GM18519 (cell line): ENCODE data around the gene PPIL1.
A peak's percentile ranks its signal among the peaks of the same experiment; 100 is the strongest.

Source experiments
- ATAC-seq: cut with Tn5 transposase; IDR thresholded peaks from one replicate; pipeline ENCODE4 v1.9.1; 2021; ENCODE audit warnings: mild to moderate bottlenecking, moderate library complexity; ENCODE audit not compliant: unreplicated experiment, low FRiP score

PPIL1 gene

DNA sequence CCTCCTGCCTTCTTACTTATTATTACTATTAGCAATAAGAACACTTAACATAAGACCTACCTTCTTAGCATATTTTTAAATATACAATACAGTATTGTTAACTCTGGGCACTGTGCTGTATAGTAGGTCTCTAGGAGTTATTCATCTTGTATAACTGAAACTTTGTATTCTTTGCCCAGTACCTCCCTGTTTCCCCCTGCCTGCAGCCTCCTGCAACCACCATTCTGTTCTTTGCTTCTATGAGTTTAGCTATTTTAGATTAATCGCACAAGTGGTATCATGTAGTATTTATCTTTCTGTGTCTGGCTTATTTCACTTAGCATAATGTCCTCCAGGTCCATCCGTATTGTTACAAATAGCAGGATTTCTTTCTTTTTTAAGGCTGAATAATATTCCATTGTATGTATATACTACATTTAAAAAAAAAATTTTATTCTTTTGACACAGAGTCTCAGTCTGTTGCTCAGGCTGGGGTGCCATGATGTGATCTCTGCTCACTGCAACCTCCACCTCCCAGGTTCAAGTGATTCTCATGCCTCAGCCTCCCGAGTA is 15.6 kb upstream of the PPIL1 start:
- ATAC-seq = no peak

DNA sequence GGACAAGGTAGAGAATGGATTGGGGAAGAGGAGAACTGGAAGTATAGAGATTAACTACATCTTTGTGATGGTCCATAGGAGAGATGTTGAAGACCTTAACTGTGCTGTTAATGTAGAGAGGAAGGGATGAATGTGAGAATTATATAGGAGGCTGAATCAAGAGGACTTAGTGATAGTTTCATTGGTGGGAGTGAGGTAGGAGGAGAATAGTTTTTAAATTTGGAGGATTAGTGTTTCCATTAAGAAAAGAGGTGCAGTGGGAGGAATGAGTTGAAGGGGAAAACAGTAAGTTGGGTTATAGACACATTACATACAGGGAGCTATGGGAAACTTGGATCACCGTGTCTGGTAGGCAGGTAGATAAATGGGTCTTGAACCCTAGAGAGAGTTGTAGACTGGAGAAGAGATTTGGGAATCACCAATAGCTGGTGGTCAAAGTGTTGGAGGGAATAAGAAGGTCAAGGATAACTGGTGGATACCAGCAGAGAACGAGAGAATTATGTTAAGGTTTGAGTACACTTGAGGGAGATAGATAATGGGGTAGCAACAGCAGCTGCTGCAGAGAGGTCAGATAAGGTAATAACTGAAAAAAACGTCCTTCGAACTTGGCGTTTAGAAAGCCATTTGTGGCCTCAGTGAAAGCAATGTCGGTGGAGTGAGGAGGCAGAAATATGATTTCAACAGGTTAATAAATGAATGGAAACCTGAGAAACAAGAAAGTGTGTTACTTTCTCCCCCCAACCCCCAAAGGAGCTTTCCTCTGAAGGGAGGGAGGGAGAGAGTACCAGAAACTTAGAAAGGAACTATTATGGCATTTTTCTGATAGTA is 14.3 kb upstream of the PPIL1 start:
- ATAC-seq = no peak

DNA sequence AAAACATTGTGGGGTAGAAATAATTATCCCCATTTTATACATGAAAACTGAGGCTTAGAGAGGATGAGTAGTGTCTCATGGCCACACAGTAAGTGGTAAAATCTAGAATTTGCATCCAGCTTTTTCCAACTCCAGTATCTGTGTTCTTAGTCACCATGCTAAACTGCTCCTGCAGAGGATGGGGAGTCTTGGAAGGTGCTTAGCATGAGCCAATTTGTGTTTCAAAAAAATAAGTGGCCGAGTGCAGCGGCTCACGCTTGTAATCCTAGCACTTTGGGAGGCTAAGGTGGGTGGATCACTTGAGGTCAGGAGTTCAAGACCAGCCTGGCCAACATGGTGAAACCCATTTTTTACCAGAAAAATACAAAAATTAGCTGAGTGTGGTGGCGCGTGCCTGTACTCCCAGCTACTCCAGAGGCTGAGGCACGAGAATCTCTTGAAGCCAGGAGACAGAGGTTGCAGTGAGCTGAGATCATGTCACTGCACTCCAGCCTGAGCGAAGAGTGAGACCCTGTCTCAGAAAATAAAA is 13.6 kb upstream of the PPIL1 start:
- ATAC-seq = no peak

DNA sequence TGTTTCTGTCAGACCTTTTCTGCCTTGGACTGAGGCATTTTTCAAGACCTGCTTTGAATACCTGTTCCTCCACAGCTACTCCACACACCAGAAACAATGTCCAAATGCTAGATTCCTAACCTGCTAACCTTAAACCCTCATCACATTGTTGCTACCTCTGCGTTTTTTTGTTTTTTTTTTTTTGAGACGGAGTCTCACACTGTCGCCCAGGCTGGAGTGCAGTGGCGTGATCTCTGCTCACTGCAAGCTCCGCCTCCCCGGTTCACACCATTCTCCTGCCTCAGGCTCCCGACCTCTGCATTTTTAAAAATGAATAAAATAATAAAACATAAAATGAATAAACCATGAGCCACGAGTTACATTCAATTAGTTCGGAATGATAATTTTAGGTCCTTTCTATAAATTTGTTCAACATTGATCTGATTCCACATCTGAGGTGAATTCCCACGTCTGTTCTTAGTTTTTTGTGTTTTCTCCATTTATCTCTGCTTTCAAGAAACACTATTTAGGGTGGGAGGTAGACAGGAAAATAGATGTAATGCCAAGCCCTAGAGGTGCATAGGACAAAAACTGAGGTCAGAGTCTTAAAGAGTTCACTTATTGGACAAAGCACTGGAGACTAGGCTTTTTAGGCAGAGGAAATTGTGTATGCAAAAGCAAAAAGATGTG is 12.5 kb upstream of the PPIL1 start:
- ATAC-seq = no peak

DNA sequence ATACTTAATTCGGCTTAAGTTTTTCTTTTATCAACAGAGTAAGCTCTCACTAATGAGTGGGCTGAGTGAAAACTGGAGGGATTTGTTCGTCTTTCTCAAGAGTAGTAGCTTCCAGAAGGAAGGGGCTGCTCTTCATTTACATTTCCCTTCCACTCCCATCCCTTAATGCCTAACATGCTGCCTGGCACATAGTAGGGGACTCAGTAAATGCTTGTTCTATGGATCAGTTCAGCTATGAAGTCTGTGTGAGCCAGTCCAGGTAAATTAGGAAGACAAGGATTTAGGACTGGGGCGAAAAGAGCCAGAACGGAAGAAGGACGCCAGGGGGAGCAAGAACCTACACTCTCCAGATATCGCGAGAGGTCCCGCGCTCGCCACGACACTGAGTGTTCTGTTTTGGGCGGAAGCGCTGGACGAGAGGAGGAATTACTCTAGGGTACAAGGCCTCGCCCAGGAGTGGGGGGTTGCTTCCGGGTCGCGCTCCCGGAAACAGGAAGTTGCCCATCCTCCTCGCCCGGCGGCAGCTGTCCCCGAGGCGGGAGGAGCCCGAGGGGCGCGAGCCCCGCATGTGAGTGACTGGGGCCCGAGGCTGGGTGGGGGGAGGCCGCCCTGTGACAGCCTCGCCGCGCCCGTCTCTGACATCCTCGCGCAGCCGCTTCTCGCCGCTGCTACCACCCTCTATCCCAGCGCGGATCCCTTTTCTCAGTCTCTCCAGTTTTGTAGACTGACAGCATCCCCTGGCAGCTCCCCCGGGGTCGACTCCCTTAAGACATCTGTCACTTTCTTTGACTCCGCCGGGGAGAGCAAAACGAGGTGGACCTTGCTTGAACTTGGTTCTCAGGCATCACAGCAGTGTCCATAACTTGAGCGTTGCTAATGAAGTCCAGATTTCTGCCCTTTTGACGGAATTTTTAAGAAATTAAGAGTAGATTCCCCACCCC is 11.1 kb upstream of the PPIL1 start, which contains the start of gene C6orf89:
C6orf89 (plus strand) TSS at position 492 of the 941 bp plus-strand sequence. CDS start 13,493 bp downstream, outside the sequence.
- peak; percentile 86 for ATAC-seq

DNA sequence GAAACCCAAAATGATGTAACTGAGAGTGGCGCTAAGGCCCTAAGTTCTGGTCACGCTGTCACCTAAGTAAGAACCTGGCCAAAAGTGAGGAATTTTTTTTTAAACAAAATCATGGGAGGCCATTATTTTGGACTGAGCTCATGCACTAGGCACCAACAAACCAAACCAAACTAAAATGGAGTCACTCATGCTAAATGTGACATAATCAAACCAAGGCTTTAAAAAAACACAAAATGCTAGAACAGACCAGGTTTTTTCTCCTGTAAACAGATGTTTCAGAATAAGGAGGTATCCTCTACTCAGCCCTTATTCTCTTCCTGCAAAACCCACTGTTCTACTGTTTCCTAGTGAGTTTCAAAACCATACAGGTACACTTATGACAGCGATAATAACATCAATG is 10.0 kb upstream of the PPIL1 start:
- ATAC-seq = no peak

DNA sequence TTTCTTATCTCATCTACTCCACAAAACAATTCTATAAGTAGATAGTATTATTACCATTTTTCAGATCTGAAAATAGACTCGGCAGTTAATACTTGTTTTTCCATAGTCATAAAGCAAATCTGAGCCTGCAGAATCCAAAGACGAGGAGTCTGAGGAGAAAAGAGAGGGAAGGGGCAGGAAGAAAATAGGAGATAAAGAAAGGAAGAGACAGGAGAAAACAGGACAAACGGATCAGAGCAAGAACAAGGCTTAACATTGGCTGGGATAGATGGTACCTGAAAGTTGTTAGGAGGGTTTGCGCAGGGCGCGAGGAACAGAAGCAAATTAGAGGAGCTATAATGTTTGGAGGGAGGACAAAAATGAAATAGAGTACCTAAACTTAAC is 639 bp upstream of the PPIL1 start:
- ATAC-seq = no peak

DNA sequence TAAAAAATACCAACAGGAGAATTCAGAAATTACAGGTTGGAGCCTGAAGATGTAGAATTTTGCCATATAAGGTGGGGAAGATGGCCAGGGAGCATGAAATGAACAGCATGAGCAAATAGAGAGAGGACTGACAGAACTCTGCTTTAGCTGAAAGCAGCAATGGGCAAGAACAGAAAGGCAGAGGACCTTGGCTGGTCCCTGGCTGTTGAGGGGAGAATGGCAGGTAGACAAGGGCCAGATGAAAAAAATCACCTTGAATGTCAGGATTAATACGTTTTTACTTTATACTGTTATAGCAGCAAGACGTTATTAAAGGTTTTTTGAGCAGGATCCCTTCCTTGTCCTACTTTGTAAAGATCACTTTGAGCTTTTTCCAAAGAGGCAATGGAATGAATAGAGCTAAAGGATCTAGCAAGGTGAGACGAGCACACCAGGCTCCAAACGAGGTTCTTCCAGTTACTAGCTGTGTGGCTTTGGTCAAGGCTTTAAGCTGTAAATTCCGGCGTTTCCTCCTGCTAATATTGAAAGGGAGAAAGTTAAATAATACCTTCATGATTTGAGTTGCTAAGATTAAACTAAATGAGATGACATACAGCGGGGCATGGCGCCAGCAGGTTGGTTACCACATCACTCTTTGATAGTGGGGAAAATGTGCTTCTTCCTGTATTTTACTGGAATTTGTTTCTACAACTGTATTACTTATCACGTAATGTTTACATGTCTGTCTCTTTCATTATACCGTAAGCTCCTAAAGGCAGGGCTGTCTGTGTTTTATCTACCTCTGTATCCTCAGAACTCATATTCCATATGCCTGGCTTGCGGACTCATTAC is 776 bp downstream of the PPIL1 start:
- ATAC-seq = no peak

DNA sequence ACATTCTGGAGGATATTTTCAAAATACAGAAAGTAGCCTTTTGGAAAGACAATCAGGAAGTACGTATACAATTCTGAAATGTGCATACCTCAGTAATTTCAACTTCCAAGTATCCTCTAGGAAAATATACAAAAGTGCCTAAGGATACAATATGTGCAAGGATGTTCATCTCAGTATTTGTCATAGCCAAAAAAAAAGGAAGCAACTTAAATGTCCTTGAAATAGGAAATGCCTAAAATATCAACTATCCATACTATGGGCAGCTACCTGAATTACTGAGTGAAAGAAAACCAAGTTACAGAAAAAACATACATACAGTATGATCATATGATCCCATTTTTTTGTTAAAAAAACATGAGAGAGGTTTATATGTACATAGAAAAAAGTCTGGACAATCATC is 1.5 kb downstream of the PPIL1 start:
- ATAC-seq = no peak

DNA sequence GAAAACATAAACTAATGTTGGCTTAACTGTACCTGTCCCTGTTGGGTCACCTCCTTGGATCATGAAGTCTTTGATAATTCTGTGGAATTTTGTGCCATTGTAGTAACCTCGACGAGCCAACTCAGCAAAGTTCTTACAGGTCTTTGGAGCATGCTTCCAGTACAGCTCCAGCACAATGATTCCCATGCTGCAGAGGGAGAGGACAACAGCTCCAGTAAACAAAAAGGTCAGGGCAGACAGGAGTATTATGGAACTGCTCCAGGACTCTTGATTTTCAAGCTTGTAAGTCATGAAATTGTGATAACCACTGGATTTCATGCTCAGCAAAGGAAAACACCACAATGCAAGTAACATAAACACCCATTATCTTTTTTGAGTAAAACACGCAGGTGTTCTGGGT is 2.9 kb downstream of the PPIL1 start:
- no peak for ATAC-seq

DNA sequence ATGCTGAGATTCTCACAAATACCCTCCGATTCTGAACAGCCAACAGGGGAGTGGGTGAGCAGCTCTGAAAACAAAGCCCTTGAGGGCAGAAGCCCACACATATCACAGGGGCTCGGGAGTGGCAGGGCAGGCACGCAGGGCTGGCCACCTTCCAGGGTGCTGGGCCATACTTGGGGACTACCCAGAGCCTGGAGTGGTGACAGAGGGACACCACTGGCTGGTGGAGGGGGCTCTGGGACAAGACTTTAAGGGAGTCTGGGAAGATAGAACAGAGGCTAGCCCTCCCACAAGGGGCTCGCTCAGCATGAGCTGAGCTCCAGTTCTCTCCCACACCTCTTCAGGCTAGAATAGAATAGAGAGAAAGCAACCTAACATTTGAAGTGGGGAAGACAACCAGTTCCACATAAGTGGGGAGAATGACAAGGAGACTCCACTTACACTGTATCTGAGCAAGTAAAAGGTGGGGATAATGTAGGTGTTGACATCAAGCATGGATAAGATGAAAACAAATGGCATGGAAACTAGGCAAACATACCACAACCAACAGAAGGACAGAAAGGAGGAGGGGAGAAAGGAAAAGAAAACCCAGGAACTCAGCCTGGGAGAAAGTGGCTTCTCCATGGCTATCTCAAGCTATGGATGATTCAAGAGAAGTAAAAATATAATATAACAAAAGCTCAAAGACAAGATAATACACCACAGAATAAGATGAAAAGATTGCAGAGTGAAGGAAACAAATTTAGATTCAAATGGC is 7.0 kb downstream of the PPIL1 start:
- no peak for ATAC-seq

DNA sequence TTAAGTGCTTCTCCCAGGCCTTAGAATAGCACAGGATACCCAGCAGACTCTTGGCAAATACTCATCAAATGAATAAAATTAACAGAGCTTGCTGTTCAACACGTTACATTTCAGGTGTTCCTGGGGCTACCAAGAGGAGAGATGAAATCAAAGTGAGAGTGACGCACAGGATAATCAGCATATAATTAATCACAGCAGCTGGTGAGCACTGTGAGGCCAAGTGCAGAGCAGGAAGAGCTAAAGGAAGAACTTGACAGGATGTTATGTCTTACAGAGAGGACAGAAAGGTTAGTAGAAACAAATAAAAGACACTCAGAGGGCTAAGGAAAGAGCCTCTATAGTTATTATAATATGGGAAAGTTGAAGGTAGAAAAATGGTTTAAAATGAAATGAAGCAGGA is 8.8 kb downstream of the PPIL1 start:
- no peak for ATAC-seq

DNA sequence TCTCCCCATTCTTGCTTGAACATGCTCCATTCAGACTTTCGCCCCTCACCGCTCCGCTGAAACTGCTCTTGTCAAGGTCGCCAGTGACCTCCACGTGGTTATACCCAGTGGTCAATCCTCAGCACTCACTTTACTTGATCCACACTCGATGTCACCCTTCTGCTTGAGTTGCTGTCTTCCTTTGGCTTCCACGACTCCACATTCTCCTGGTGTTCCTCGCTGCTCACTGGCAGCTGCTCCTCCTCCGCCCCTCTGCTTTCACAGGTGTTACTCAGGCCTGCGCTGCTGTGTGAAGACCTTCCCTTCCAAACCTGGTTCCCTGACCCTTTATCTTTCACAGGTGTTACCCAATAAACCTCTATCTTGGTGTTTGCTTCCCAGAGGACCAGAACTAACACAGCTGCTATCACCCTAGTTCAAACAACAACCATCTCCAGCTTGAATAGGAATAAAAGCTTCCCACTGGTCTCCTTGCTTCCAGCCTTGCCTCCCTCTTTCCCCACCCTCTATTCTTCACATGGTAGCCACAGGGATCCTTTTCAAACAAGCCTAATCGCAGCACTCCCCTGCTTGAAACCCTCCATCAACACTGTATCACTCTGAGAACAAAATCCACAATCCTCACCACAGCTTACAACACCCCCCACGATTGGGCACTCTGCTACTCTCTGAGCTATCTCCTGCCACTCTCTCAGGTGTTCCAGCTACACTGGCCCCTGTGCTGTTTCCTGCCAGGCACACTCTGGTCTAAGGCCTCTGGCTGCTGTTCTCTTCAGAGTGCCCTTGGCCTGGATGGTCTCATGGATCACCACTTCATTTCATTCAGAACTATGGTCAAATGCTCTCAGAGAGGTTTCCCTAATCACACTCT is 10.7 kb downstream of the PPIL1 start:
- no peak for ATAC-seq

DNA sequence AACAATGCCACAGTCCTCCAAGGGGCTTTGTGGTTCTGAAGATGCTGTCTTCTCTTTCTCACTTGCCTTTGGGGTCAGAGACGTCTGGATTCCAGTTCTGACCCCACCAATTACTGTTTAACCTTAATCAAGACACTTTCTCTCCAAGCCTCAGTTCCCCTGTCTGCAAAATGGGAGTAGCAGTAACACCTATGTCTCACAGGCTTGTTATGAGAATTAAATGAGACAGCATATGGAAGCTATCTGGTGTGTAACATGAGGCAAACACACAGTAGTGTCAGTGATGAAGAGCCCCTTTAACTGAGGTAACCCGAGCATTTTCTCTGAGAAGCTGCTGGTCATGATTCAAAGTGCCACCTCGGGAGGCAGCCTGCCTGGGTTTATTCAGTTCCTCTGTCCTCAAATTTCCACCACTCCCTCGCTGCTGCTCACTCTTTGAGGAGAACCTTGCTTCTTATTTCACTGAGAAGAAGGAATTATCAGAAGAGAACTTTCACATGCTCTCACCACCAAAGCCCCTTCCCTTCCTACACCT is 11.7 kb downstream of the PPIL1 start:
- no peak for ATAC-seq

DNA sequence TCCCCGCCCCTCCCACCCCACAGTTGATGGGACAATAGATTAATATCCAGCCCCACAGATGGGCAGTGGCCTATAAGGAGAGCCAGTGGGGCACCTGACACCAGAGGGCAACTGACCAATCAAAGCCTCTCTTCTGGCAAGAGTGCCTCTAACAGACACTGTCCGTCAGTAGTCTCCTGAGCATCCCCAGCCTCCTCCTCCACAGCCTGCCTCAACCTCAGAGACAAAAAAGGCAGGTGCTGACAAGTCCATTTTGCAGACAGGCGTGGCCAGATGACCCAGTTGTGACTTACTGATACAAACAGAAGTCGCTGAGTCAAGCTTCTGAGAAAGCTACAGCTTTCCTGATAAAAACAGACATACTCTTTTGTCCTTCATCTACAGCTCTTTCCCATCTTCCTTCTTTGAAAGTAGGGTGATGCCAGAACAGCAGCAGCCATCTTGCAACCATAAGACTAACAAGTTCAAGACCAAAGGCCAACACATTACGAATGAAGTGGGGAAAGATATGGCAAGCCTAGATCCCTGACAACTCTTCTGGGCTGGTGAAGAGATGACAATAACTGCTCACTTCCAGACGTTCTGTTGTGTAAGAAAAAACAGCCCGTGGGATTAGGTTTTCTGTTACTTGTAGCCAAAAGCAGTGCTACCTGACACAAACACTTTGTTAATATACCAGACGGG is 12.3 kb downstream of the PPIL1 start:
- no peak for ATAC-seq

DNA sequence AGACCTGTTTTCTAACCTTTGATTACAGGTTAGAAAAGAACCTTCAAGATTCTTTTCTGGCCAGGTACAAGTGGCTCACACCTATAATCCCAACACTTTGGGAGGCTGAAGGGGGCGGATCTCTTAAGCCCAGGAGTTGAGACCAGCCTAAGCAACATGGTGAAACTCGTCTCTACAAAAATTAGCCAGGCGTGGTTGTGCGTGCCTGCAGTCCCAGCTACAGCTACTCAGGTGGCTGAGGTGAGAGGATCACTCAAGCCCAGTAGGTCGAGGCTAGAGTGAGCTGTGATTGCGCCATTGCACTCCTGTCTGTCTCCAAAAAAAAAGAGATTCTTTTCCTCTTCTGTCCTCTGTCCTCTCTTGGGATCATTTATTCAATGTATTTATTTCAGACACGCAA is 14.5 kb downstream of the PPIL1 start:
- no peak for ATAC-seq

DNA sequence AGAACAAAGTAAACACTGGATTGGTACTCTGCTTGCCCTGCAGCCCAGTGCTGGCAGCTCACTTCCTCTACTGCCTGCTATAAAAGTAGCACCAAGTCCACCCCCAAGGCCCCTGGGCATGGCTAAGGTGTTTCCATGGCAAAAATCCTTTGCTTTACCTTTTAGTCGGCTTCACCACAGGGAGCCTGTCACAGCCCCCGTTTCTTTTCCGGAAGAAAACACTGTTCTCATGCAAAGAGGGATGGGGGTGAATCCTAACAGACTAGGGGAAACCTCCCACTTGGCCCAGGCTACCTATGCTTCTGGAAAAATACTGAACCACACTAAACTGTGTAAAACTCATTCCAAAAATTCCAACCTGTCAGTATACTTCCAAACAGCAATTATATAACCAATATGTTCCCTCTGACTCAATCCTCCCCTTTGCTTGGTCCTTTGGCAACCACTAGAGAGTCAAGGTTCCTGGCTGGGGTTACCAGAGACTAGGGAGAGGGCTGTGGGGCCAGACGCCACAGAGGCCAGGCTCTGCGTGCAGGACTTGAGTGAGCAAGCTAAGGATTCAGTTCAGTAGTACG is 16.1 kb downstream of the PPIL1 start:
- no peak for ATAC-seq
